Smooth muscle cell (in vitro differentiated cells): ENCODE results near the gene DOK4. TPM values are rescaled to one million over a fixed set of nuclear protein-coding genes. Genes with fewer than 3 reads are reported as not detected.

Source experiments
- DNase-seq: peaks from one replicate; lab custom pipeline; 2025; ENCODE audit not compliant: unreplicated experiment; lab: John Stamatoyannopoulos, UW
- H2AFZ ChIP-seq: fragments of 200-600 bp; sonication (generic); 2 replicates; pipeline ENCODE4 v1.6.0; 2016; ENCODE audit warnings: antibody characterized with exemption, low read depth, mild to moderate bottlenecking
- H3F3A ChIP-seq: fragments of 200-600 bp; sonication (generic); 2 replicates; pipeline ENCODE4 v1.6.0; 2017; ENCODE audit warnings: antibody characterized with exemption, low read depth
- H3K27ac ChIP-seq: fragments of 200-600 bp; sonication (generic); 2 replicates; pipeline ENCODE4 v1.5.1; 2016; ENCODE audit warnings: low read depth, mild to moderate bottlenecking
- H3K27me3 ChIP-seq: fragments of 200-600 bp; sonication (generic); 2 replicates; pipeline ENCODE4 v1.6.1; 2016; ENCODE audit warnings: low read depth, mild to moderate bottlenecking
- H3K36me3 ChIP-seq: fragments of 200-600 bp; sonication (generic); 2 replicates; pipeline ENCODE4 v1.5.1; 2016; ENCODE audit warnings: low read depth
- H3K4me1 ChIP-seq: fragments of 200-600 bp; sonication (generic); 2 replicates; pipeline ENCODE4 v1.5.1; 2016; ENCODE audit warnings: low read depth
- H3K4me2 ChIP-seq: fragments of 200-600 bp; sonication (generic); 2 replicates; pipeline ENCODE4 v1.6.0; 2016; ENCODE audit warnings: mild to moderate bottlenecking
- H3K4me3 ChIP-seq: fragments of 200-600 bp; sonication (generic); 2 replicates; pipeline ENCODE4 v1.5.1; 2016; ENCODE audit warnings: mild to moderate bottlenecking
- H3K79me2 ChIP-seq: fragments of 200-600 bp; sonication (generic); 2 replicates; pipeline ENCODE4 v1.6.0; 2016; ENCODE audit warnings: low read depth, mild to moderate bottlenecking
- H3K9ac ChIP-seq: fragments of 200-600 bp; sonication (generic); 2 replicates; pipeline ENCODE4 v1.6.0; 2016; ENCODE audit warnings: low read depth
- H3K9me3 ChIP-seq: fragments of 200-600 bp; sonication (generic); replicated peaks from 2 replicates; pipeline ENCODE4 v1.5.1; 2016; ENCODE audit warnings: low read depth
- H4K20me1 ChIP-seq: fragments of 200-600 bp; sonication (generic); 2 replicates; pipeline ENCODE4 v1.6.0; 2016; ENCODE audit warnings: low read depth
- WGBS: methylation state at CpG from one replicate; pipeline ENCODE4 v1.1.7; 2016; ENCODE audit warnings: low lambda C conversion rate; 5-methylcytosine and 5-hydroxymethylcytosine counted together
- polyA plus RNA-seq: library from polyadenylated mRNA; unstranded; fragments of >200 nt; fragmentation: Nextera tagmentation; extraction: Ambion mirVana; gene quantifications from 2 replicates; pipeline ENCODE4 v1.2.1, GENCODE V29; 2016
- total RNA-seq: library from RNA; depleted of rRNA; stranded (reverse); fragments of >200 nt; gene quantifications from 2 replicates; pipeline ENCODE4 v1.2.3, GENCODE V29; 2014
- TF ChIP-seq, protein P1 (sequence below): fragments of 200-600 bp; sonication (generic); IDR thresholded peaks from 2 replicates; pipeline ENCODE4 v1.5.1; 2017; ENCODE audit warnings: borderline replicate concordance, mild to moderate bottlenecking, antibody characterized with exemption; ENCODE audit not compliant: insufficient read depth, poor library complexity, severe bottlenecking

The DOK4 gene
- total and polyA plus RNA-seq, 2 experiments from 2014 or later: 43.5 to 73.6 TPM

DNA sequence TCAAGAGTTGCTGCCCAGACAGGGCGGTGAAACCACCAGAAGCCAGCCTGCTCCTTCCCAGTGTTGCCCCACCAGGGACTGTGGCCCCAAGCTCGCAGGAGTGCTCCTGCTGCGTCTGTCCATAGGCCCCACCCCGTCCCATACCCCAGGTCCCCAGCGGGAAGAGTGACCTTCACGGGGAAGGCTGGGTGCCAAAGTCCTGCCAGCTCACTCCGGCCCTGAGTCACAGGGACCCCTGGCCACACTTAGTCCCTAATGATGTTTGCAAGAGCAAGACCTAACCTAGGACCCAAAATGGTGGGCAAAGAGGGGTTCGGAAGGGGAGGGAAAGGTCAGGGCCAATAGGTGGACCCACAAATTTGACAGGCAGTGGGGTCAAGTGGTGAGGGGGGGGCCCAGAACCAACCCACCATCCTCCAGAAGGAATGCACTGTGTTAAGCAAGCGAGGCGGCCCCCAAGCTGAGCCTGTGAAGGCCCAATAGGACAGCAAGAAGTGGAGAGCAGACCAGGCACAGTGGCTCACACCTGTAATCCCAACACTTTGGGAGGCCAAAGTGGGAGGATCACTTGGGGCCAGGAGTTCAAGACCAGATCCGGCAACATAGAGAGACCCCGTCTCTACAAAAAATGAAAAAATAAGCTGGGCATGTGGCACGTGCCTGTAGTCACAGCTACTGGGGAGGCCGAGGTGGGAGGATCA lies 3.3 kb downstream of the DOK4 start:
- Histone ChIP-seq H3K4me1 (peaks cover 22% of the 10 kb centered on the region), H3K27me3 (no peaks in the 10 kb centered on the region), H4K20me1 (peaks cover 51% of the 10 kb centered on the region), H3K4me2 (no peak overlapping the region), H3K36me3 (no peaks in the 10 kb centered on the region), H3K27ac (no peak overlapping the region), H3K4me3 (no peak overlapping the region), H3K9ac (no peak overlapping the region), H2AFZ (no peak overlapping the region), H3F3A (peaks cover 8% of the 10 kb centered on the region), H3K9me3 (no peaks in the 10 kb centered on the region), H3K79me2 (peaks cover 78% of the 10 kb centered on the region)
- TF ChIP-seq, protein P1, sequence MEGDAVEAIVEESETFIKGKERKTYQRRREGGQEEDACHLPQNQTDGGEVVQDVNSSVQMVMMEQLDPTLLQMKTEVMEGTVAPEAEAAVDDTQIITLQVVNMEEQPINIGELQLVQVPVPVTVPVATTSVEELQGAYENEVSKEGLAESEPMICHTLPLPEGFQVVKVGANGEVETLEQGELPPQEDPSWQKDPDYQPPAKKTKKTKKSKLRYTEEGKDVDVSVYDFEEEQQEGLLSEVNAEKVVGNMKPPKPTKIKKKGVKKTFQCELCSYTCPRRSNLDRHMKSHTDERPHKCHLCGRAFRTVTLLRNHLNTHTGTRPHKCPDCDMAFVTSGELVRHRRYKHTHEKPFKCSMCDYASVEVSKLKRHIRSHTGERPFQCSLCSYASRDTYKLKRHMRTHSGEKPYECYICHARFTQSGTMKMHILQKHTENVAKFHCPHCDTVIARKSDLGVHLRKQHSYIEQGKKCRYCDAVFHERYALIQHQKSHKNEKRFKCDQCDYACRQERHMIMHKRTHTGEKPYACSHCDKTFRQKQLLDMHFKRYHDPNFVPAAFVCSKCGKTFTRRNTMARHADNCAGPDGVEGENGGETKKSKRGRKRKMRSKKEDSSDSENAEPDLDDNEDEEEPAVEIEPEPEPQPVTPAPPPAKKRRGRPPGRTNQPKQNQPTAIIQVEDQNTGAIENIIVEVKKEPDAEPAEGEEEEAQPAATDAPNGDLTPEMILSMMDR: no peak
- WGBS: 79% methylated on average over 14 of the region's 14 CpGs
- no peak for DNase-seq

DNA sequence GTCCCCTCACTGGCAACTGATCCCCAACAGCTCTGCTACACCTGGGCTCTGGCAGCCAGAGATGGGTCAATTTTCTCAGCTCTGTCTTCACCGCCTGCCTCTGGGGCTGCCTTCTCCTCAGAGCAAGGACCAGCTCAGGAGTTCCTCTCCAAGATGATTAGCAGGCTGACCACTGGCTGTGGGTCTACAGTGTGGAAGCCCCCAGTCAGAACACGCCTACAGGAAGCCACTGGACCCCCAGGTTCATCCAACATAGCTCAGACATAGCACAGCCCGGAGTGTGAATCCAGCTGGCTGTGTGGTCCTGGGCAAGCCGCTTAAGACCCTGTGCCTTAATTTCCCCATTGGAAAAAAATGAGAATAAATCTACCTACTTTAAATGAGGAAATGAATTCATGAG lies 4.9 kb downstream of the DOK4 start:
- H3K27ac ChIP-seq: no peak overlapping the region
- H3K4me1 ChIP-seq: peaks cover 30% of the 10 kb centered on the region

DNA sequence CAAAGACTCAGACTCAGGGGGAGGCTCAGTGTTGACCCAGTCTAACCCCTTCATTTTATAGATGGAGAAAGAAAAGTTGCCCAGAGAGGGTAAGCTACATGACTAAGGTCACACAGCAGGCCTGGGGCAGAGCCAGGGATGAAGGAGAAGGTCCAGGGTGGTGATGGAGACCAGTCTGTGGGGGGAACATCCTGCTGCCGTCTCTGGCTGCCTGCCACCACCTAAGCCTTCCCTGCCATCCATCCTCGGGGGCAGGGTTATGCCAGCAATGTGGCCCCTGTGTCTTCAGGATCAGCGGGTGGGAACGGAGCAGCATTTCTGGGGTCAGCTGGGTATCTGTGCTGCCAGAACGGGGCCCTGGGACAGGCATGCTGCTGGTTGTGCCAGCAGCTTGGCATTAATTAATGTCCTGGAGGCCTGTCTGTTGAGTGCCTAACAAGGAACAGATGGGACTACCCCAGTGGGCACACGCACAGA lies 5.5 kb downstream of the DOK4 start:
- peaks cover 30% of the 10 kb centered on the region for H3K4me1 ChIP-seq
- TF ChIP-seq, protein P1: no peak
- DNase-seq: no peak
- H3K9me3 ChIP-seq: no peaks in the 10 kb centered on the region
- no peaks in the 10 kb centered on the region for H3K27me3 ChIP-seq
- H3K4me2 ChIP-seq: no peak overlapping the region
- no peaks in the 10 kb centered on the region for H3K36me3 ChIP-seq
- peaks cover 83% of the 10 kb centered on the region for H3K79me2 ChIP-seq
- WGBS: 65% methylated on average over 6 of the region's 6 CpGs
- H4K20me1 ChIP-seq: peaks cover 73% of the 10 kb centered on the region
- H2AFZ ChIP-seq: no peak overlapping the region
- peaks cover 14% of the 10 kb centered on the region for H3F3A ChIP-seq
- no peak overlapping the region for H3K27ac ChIP-seq
- no peak overlapping the region for H3K4me3 ChIP-seq
- no peak overlapping the region for H3K9ac ChIP-seq

More for the DNA sequence above, 4.9 kb downstream of the DOK4 start:
- no peaks in the 10 kb centered on the region for H3K27me3 ChIP-seq
- no peak overlapping the region for H3K4me2 ChIP-seq
- TF ChIP-seq, protein P1: no peak
- peaks cover 87% of the 10 kb centered on the region for H3K79me2 ChIP-seq
- H3F3A ChIP-seq: peaks cover 10% of the 10 kb centered on the region
- no peak for DNase-seq
- H4K20me1 ChIP-seq: peaks cover 67% of the 10 kb centered on the region
- H3K36me3 ChIP-seq: no peaks in the 10 kb centered on the region
- no peaks in the 10 kb centered on the region for H3K9me3 ChIP-seq
- 94% methylated on average over 4 of the region's 4 CpGs for WGBS
- no peak overlapping the region for H3K4me3 ChIP-seq
- H3K9ac ChIP-seq: no peak overlapping the region
- H2AFZ ChIP-seq: no peak overlapping the region
